ENCODE measurements around the gene TMEM138.
A peak's percentile ranks its signal among the peaks of the same experiment; 100 is the strongest.

The TMEM138 gene

GRCh38 chr11:61342207-61342803, 19.9 kb upstream of the TMEM138 start:
- no peak for DNase-seq (ENCODE audit: low read depth)

- no peak for DNase-seq (ENCODE audit: low read depth)
Measured at GRCh38 chr11:61343792-61344745, 18.1 kb upstream of the TMEM138 start.

GRCh38 chr11:61345170-61345610, 17.0 kb upstream of the TMEM138 start:
- DNase-seq (ENCODE audit: low read depth): no peak

GRCh38 chr11:61345954-61346843, 16.0 kb upstream of the TMEM138 start:
- DNase-seq (ENCODE audit: low read depth): no peak

- DNase-seq (ENCODE audit: low read depth): no peak
Measured at GRCh38 chr11:61347916-61348461, 14.2 kb upstream of the TMEM138 start.

- DNase-seq (ENCODE audit: low read depth): no peak
Measured at GRCh38 chr11:61349189-61349751, 12.9 kb upstream of the TMEM138 start.

- no peak for DNase-seq (ENCODE audit: low read depth)
Measured at GRCh38 chr11:61349916-61350315, 12.3 kb upstream of the TMEM138 start.

- no peak for DNase-seq (ENCODE audit: low read depth)
Measured at GRCh38 chr11:61350336-61350735, 11.8 kb upstream of the TMEM138 start.

GRCh38 chr11:61350803-61351202, 11.4 kb upstream of the TMEM138 start:
- DNase-seq (ENCODE audit: low read depth): no peak

GRCh38 chr11:61352038-61352437, 10.1 kb upstream of the TMEM138 start:
- no peak for DNase-seq (ENCODE audit: low read depth)

- DNase-seq (ENCODE audit: low read depth): no peak
Measured at GRCh38 chr11:61353131-61354067, 8.8 kb upstream of the TMEM138 start.

- no peak for DNase-seq (ENCODE audit: low read depth)
Measured at GRCh38 chr11:61354208-61354607, 8.0 kb upstream of the TMEM138 start.

- DNase-seq (ENCODE audit: low read depth): no peak
Measured at GRCh38 chr11:61356706-61357105, 5.5 kb upstream of the TMEM138 start.

- DNase-seq (ENCODE audit: low read depth): no peak
Measured at GRCh38 chr11:61357233-61357893, 4.8 kb upstream of the TMEM138 start.

GRCh38 chr11:61357894-61358239, 4.3 kb upstream of the TMEM138 start:
- DNase-seq (ENCODE audit: low read depth): no peak

GRCh38 chr11:61358566-61358965, 3.6 kb upstream of the TMEM138 start:
- no peak for DNase-seq (ENCODE audit: low read depth)

- no peak for DNase-seq (ENCODE audit: low read depth)
Measured at GRCh38 chr11:61359516-61359915, 2.7 kb upstream of the TMEM138 start.

- no peak for DNase-seq (ENCODE audit: low read depth)
Measured at GRCh38 chr11:61361237-61361740, 885 bp upstream of the TMEM138 start.

GRCh38 chr11:61362542-61362875, 335 bp downstream of the TMEM138 start:
- DNase-seq (ENCODE audit: low read depth): peak; percentile 5

Measured in stimulated activated CD4-positive, alpha-beta T cell treated with anti-CD3 and anti-CD28 coated beads, Interleukin-2, amount 100 ng/mL, for 4 hours (primary cell).